GM12891 (cell line): ENCODE measurements around the gene OST4.

ENCODE experiments used
- DNase-seq: peaks from one replicate; pipeline ENCODE4 v3.0.0; 2011; ENCODE audit warnings: low spot score; ENCODE audit not compliant: insufficient read length
- FAIRE-seq: peaks from 2 replicates; lab custom pipeline; 2011; peaks lifted over from hg19 to GRCh38; lab: Jason Lieb, UNC
- PAX5 ChIP-seq: IDR thresholded peaks from 2 replicates; pipeline ENCODE4 v1.6.1; 2011; ENCODE audit warnings: low read length, moderate library complexity, mild to moderate bottlenecking; ENCODE audit not compliant: insufficient read depth, severe bottlenecking
- POLR2A ChIP-seq: IDR thresholded peaks from 2 replicates; pipeline ENCODE4 v1.6.1; 2011; ENCODE audit warnings: low read depth, low read length, control low read depth
- POLR2AphosphoS5 ChIP-seq: IDR thresholded peaks from 2 replicates; pipeline ENCODE4 v1.6.1; 2011; ENCODE audit warnings: low read depth, low read length, control low read depth
- POU2F2 ChIP-seq: IDR thresholded peaks from 2 replicates; pipeline ENCODE4 v1.6.1; 2011; ENCODE audit warnings: low read depth, mild to moderate bottlenecking, control low read depth, low read length, moderate library complexity
- SPI1 ChIP-seq: IDR thresholded peaks from 2 replicates; pipeline ENCODE4 v1.6.1; 2011; ENCODE audit warnings: low read depth, low read length, control low read depth
- TAF1 ChIP-seq: IDR thresholded peaks from 2 replicates; pipeline ENCODE4 v1.6.1; 2011; ENCODE audit warnings: low read depth, low read length, control low read depth

Gene OST4

DNA sequence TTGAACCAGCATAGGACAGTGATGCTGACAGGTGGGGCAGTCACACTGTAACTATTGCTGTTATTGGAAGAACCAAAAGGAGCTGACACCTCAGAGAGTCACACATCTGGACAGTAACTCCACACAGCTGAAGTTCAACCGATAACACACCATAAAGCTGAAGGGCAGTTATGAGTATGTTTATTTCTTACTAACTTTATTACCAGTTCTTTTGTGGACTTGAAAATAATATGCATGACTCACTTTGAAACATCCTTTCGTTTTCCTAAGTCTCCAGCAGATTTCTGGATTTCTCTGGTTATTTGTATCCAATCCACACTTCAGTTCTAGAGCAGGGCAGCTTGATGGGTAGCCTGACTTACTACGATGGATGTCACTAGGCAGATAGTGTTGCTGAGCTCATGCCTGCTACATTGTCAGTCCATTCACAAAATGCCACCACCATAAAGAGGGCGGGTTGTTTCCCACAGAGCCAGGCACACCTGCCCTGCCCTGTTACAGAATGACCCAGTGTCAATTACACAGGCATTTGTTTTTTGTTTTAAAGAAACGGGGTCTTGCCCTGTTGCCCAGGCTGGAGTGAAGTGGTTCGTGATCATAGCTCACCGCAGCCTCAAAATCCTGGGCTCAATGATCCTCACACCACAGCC is 28.3 kb downstream of the OST4 start:
- no peak for DNase-seq
- TF ChIP-seq POU2F2 (no peak), SPI1 (no peak), TAF1 (no peak), PAX5 (no peak), POLR2A (no peak)
- peak; percentile 31 for FAIRE-seq

GRCh38 chr2:27042159-27042661 is 29.2 kb downstream of the OST4 start:
- no peak for DNase-seq
- peak; percentile 93 for FAIRE-seq
- TF ChIP-seq TAF1: no peak
- no peak for TF ChIP-seq PAX5
- peak; percentile 94 for TF ChIP-seq SPI1
- TF ChIP-seq POLR2A: no peak; the same call in 1 of the 2 replicates
- TF ChIP-seq POU2F2: no peak
- TF ChIP-seq POLR2AphosphoS5: peak; percentile 16; the same call in 1 of the 2 replicates

DNA sequence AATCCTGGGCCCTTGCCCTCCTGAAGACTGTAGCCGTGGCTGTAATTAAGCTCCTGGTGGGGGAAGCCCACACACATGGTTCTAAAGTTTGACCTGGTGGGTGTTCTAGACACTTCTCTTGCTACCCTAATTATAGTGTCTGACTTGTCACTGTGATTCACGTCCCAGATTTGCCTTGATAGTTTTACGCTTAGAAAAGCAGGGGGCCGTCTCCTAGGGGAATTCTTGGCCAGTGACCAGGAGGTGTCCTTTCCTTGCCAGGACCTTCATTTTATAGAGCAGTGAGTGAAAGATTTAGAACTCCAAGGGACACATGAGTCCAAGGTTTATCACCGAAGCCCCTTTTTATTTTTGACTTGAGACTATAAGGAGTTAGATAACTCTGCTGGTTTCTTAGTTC is 29.7 kb downstream of the OST4 start:
- DNase-seq (no peak), FAIRE-seq (peak; percentile 13)
- no peak for TF ChIP-seq POLR2A
- no peak for TF ChIP-seq TAF1
- no peak for TF ChIP-seq POU2F2
- TF ChIP-seq PAX5: no peak
- TF ChIP-seq POLR2AphosphoS5: no peak
- TF ChIP-seq SPI1: no peak

DNA sequence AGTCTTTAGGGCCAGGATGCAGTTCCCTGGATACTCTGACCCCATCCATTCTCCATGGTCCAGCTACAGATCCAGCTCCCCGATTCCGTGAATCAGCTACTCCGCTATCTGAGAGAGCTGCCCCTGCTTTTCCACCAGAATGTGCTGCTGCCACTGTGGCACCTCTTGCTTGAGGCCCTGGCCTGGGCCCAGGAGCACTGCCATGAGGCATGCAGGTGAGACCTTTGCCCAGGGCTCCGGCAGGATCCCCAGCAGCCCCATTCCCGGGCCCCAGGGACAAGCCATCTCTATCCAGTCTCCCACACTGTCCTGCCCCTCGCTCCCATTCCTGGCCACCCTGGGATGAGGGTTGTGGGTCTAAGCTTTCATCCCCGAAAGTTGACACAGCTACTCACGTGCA is 31.2 kb downstream of the OST4 start:
- FAIRE-seq: no peak
- no peak for DNase-seq
- no peak for TF ChIP-seq PAX5
- TF ChIP-seq POLR2AphosphoS5: no peak
- no peak for TF ChIP-seq TAF1

- no peak for DNase-seq
- no peak for FAIRE-seq
- no peak for TF ChIP-seq TAF1
- no peak for TF ChIP-seq POU2F2
- TF ChIP-seq SPI1: no peak
- no peak for TF ChIP-seq POLR2A
- no peak for TF ChIP-seq POLR2AphosphoS5
- no peak for TF ChIP-seq PAX5
These were observed 31.6 kb downstream of the OST4 start for GRCh38 chr2:27039871-27040270.

DNA sequence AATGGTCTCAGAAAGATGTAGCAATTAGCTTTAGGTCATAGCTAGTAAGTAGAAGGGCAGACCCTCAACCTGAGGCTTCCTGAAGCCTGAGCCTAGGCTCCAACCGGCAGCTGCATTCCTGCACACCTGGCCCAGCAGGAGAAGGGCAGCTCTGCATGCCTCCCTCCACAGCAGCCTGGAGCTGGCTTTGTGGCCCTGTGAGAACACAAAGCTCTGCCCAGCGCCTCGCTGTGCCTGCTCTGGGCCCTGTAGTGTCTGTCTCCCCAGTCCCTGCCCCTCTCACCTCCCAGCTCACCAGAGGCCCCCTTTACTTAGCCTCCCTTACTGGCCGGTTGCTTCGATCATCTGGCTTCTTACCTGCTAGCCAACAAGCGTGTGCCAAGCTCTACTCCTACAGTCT is 32.0 kb downstream of the OST4 start:
- FAIRE-seq: no peak
- no peak for TF ChIP-seq PAX5
- no peak for TF ChIP-seq SPI1
- no peak for TF ChIP-seq POLR2AphosphoS5
- TF ChIP-seq TAF1: no peak
- no peak for TF ChIP-seq POLR2A
- TF ChIP-seq POU2F2: no peak
- no peak for DNase-seq

DNA sequence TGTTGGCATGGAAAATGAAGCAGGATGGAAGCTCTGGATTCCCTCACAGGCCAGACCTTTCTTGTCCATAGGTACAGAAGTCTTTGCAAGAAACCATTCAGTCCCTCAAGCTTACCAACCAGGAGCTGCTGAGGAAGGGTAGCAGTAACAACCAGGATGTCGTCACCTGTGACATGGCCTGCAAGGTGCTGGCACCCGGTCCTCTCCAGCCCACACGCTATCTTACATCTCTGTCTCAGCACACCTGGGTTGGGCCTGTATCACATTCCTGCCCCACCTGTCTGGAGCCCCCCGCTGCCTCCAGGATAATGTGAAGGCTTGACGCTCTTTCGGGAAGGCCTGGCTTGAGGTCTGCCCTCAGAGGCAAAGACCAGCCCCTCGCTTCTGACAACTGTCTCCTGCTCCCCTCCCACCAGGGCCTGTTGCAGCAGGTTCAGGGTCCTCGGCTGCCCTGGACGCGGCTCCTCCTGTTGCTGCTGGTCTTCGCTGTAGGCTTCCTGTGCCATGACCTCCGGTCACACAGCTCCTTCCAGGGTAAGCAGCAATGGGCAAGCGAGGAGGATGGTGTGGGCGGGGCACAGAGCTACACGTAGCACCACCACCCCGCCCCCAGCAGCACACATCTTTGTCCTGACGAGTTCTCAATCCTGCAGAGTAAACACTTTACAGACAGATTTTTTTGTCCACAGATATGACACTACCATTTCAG is 32.7 kb downstream of the OST4 start:
- FAIRE-seq (no peak), DNase-seq (no peak)
- TF ChIP-seq TAF1 (no peak), POLR2A (no peak)

GRCh38 chr2:27038012-27038411 is 33.4 kb downstream of the OST4 start:
- no peak for DNase-seq
- no peak for TF ChIP-seq POLR2A
- no peak for TF ChIP-seq TAF1
- no peak for TF ChIP-seq POLR2AphosphoS5
- TF ChIP-seq PAX5: no peak
- no peak for TF ChIP-seq SPI1
- TF ChIP-seq POU2F2: no peak
- no peak for FAIRE-seq

DNA sequence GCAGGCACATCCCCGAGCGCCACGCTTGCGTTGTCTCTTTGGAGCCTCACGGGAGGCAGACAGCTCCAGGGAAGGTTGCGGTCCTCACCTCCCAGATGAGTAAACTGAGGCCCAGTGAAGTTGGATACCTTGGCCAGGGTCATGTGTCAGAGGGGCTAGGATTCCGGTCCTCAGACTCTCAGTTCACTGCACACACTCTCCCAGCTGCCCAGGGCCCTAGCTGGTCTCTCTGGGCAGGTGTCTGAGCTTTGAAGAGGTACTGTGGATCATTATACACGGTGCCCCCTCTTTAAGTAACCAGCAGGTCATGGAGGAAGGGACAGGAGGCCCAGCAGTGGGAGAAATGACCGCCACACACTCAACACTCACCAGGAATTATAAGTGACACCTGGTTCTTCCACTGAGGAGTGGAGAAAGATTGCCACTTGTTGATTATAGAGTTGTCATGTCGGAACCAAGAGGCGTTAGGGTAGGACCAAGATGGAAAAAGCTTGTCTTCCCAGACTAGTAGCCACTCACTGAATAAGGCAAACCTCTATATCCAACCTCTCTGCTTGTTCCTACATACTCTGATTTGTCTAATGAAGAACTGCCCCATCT is 38.1 kb downstream of the OST4 start:
- FAIRE-seq: no peak
- DNase-seq: no peak
- TF ChIP-seq POLR2A (no peak), TAF1 (no peak), POLR2AphosphoS5 (no peak), POU2F2 (no peak), PAX5 (no peak), SPI1 (no peak)
